ENCODE data around the gene KIT. TPM values are rescaled to one million over a fixed set of nuclear protein-coding genes. Genes with fewer than 3 reads are reported as not detected.

The KIT gene
- total RNA-seq, 1 experiment from 2014 or later = not detected

- ChIA-PET CTCF (no interaction called here), RAD21 (ENCODE audit: low non-redundant PET in 1 of 2, low total read pairs in 2 of 2, uncharacterized antibody in 2 of 2, unreplicated experiment in 2 of 2) (no interaction called here), POLR2A (no interaction called here)
- TF ChIP-seq CEBPB (IDR thresholded peaks at IDR 0.05; ENCODE audit: low read depth) (no peak), EZH2 (IDR thresholded peaks at IDR 0.05) (no peak), SRF (IDR thresholded peaks at IDR 0.05; ENCODE audit: low read depth) (no peak), ELF1 (IDR thresholded peaks at IDR 0.05; ENCODE audit: borderline replicate concordance, low read depth) (no peak), SIN3A (IDR thresholded peaks at IDR 0.05; ENCODE audit: low read depth) (no peak), TCF7L2 (IDR thresholded peaks at IDR 0.05; ENCODE audit: borderline replicate concordance, extremely low read depth, insufficient read depth, insufficient read length) (no peak), ZFX (IDR thresholded peaks at IDR 0.05) (no peak), REST (IDR thresholded peaks at IDR 0.05; ENCODE audit: low read depth) (no peak)
- TF ChIP-seq, protein P1, sequence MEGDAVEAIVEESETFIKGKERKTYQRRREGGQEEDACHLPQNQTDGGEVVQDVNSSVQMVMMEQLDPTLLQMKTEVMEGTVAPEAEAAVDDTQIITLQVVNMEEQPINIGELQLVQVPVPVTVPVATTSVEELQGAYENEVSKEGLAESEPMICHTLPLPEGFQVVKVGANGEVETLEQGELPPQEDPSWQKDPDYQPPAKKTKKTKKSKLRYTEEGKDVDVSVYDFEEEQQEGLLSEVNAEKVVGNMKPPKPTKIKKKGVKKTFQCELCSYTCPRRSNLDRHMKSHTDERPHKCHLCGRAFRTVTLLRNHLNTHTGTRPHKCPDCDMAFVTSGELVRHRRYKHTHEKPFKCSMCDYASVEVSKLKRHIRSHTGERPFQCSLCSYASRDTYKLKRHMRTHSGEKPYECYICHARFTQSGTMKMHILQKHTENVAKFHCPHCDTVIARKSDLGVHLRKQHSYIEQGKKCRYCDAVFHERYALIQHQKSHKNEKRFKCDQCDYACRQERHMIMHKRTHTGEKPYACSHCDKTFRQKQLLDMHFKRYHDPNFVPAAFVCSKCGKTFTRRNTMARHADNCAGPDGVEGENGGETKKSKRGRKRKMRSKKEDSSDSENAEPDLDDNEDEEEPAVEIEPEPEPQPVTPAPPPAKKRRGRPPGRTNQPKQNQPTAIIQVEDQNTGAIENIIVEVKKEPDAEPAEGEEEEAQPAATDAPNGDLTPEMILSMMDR (IDR thresholded peaks at IDR 0.05 in 2 of 3, conservative IDR thresholded peaks at IDR 0.05 in 1 of 3; ENCODE audit: borderline replicate concordance in 1 of 3, insufficient read depth in 1 of 3, low read depth in 2 of 3, low read length in 2 of 3) = no peak
- H3K4me3 ChIP-seq (replicated peaks in 1 of 2; ENCODE audit: low read depth in 1 of 2, low read length in 2 of 2) = no peak overlapping the region
- H3K27me3 ChIP-seq (ENCODE audit: insufficient read depth, low read length) = peaks cover 8% of the 10 kb centered on the region
- no peak for DNase-seq (ENCODE audit: low read depth, low spot score)
- intact Hi-C loops (cut with micrococcal nuclease) = no loop called here
- H4K20me1 ChIP-seq (ENCODE audit: insufficient read depth) = no peaks in the 10 kb centered on the region; the same call in 1 of the 2 replicates
- H3K9ac ChIP-seq (ENCODE audit: low read length) = no peak overlapping the region
- H3K36me3 ChIP-seq (ENCODE audit: control insufficient read depth in 1 of 2, insufficient read depth in 2 of 2, low read length in 2 of 2) = no peaks in the 10 kb centered on the region
- H3K4me1 ChIP-seq (ENCODE audit: control insufficient read depth in 1 of 2, insufficient read depth in 2 of 2, low read length in 2 of 2) = no peaks in the 10 kb centered on the region
- no peak for ATAC-seq
- no peak overlapping the region for H2AFZ ChIP-seq (ENCODE audit: low read depth, low read length, poor library complexity, severe bottlenecking)
- H3K9me3 ChIP-seq (ENCODE audit: control insufficient read depth in 1 of 2, insufficient read depth in 1 of 2, low read depth in 1 of 2, low read length in 2 of 2) = no peaks in the 10 kb centered on the region
- no peak overlapping the region for H3K4me2 ChIP-seq (ENCODE audit: low read length)
- H3K27ac ChIP-seq (ENCODE audit: low read depth, low read length) = no peak overlapping the region
- BruUV-seq (replicated peaks) = no TSS peak
- H3K79me2 ChIP-seq (ENCODE audit: insufficient read depth, low read length) = no peaks in the 10 kb centered on the region
- no peaks in the 10 kb centered on the region for H3K9me2 ChIP-seq (ENCODE audit: insufficient read depth)
Observed at GRCh38 chr4:54745031-54745770, 87.4 kb downstream of the KIT start.

All from HCT116 (cell line).